HG03565 (cell line): ENCODE results near the gene YPEL2.
"Not testable (repeated sequence)": the region's sequence is repeated elsewhere in the genome, so short reads cannot be mapped to it uniquely, and the experiment has no call there.

Source experiments
- ATAC-seq: cut with Tn5 transposase; IDR thresholded peaks from one replicate; pipeline ENCODE4 v1.9.1; 2021; ENCODE audit warnings: mild to moderate bottlenecking, moderate library complexity; ENCODE audit not compliant: unreplicated experiment

YPEL2 gene

DNA sequence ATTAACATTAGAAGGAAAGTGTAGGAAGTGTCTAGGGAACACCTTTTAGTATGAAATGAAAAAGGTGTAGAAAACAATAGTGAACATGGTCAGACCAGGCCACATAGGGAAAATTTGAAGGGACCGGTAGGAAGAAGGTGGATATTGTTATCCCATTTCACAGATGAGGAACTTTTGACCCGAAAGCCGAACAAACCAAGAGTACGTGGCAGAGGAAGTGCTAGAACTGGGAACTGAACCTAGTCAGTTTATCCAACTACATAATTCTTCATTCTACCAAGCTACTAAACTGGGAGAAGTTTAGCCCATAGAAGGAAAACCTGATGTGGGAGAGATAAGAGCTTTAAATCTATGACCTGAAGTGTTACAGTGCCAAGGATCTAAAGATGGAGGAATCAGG, 43.2 kb downstream of the YPEL2 start:
- ATAC-seq, result no peak

DNA sequence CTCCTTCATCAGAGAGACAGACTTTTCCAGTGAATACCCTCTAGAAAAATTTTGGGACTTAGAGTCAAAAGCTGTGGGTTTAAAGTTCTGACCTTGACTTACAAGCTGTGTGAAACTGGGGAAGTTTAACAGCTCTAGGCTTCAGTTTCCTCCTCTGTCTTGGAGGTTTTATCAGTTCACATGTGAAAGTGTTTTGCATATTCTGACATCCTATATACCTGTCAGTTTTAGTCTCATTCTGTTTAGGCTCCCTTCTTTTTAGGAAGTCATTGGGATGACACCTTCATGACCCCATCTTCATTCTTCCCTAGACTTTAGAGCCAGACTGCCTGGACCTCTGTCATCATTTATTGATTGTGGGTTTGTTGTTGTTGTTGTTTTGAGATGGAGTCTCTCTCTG, 44.4 kb downstream of the YPEL2 start:
- no peak for ATAC-seq

DNA sequence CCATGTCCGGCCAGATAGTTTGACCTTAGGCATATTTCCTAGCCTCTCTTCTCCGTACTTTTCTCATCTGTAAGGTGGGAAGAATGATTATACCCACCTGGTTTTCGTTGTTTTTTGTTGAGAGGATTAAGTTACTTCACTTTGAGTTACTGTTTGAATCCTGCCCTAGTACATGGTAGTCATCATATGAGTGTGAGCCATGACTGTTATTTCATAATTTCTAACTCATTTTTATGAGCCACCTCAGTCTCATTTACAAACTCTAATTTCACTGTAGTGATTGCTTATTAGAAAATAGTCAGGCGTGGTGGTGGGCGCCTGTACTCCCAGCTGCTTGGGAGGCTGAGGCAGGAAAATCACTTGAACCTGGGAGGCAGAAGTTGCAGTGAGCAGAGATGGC, 45.1 kb downstream of the YPEL2 start:
- no peak for ATAC-seq

DNA sequence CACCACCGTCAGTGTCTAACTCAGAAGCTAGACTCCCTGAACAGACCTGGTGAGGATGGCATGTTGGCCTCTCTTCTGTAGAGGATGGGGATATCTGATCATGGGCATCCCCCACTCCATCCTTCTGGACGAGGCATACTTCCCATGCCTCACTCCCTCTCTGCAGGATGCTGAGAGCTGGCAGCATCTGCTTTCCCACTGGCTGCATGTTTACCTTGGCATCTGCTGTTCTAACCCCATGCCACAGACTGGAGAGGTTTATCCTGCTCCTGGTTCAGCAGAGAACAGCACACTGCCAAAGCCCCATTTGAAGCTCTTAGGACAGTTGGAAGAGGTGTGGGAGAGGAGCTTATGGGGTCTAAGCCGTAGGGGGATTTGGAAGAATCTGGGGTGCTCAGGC, 46.0 kb downstream of the YPEL2 start:
- no peak for ATAC-seq

DNA sequence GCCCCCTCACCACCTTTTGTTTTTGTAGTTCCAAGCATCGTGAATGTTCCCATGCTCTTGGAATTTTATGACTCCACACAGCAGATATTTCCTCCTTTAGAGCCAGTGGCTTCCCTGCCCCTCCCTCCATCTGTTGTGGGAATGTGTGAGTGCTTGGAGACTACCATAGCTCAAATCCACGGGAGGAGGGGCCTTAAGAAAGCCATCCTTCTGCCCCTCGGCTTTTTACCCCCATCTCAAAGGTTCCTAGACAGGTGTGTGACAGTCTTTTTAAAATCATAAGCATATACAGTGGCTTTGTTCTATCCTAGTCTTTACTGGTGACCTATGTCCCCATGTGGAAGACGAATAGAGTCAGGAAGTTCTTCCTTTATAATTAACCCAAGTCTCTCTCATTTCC, 47.2 kb downstream of the YPEL2 start:
- ATAC-seq, result no peak

DNA sequence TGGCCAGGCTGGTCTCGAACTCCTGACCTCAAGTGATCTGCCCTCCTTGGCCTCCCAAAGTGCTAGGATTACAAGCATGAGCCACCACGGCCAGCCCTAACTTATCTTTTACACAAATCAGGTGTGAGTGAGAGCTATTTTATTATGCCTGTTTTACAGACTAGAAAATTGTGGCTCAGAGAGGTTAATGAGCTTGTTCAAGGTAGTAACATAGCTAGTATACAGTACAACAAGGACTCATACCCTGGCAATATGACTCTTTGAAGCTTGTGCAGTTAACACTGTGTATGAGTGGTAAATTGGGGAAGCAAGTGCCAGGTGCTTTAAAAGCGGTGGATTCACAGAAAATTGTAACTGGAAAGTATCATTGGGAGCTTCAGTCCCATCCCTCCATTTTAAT, 49.0 kb downstream of the YPEL2 start:
- ATAC-seq, result no peak

DNA sequence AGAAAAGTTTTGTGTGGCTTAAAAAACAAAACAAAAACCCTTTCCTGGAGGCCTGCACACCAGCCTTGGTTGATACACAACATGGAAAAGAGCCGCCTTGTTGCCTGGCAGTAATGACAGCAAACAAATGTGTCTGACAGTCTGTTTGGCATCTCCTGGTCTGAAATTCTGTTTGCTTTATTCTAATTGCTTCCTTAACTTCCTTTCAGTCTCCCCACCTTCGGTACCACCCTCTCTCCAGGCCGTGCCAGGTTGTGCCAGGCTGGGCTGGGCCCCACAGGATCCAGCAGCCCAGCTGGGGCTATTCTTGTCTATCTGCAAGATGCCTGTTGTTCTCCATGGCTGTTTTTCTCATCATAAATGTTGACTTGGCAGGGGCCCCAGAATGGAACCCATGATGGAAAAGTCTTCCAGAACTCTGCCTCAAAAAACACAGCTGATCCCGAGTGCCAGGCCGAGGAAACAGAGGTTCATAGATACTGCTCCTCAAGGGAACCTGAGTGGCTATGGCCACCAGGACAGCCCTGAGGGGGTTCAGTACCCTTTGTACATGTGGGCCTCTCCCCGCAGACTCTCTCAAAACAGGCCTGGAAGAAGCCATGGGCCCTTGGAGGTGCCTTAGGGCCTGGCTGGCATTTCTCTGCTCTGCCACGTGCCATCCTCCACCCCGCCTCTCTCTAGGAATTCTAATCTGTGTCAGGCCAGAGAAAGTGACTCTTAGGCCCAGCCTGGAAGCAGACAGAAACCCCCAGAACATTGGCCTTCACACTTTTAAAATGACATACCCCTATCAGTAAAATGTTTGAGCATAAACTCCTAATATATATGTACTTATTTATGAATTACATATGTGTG, 50.5 kb downstream of the YPEL2 start:
- ATAC-seq, result no peak

DNA sequence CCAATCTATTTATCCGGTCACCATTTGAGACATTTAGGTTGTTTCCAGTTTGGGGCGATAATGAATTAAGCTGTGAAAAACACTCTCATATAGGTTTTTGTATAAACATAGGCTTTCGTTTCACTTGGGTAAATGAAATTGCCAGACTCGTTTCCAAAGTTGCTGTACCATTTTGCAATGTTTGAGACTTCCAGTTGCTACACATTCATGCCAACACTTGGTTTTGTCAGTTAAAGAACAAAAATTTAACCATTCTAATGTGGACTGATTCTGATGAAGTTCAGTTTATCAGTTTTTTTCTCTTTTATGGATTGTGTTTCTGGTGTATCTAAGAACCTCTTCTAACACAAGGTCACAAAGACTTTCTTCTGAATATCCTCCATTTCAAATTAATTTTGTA, 52.4 kb downstream of the YPEL2 start:
- ATAC-seq, result no peak

DNA sequence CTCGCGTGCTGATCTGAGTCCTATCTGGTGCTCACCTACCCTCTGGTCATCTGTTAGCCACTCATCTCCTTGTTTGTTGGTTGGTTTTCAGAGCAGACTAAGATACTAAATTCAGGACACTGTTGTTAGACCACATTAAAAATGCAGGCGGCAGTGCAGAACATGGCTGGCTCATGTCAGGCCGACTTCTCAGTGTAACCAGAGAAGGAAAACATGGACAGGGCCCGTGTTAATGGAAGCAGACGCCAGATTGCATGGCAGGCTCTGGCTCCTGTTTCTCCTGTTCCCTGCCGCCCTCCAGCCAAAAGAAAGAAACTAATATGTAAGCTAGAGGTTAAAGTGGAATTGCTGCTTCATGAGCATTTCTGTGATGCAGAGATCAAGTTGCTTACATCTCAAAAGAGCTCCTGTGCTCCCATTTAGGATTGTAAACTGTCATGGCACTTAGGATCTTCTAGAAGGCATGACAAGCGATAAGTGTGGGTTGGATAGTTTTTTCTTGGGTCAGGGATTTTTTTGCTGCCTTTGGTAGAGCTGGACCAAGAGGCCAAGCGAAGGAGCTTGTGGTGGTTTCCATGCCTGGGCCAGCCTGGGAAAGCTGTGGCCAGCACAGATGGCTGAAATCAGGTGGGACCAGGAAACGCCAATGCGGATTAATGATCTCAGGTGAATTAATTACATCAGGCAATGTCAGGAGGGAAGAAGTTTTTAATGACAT, 56.1 kb downstream of the YPEL2 start:
- ATAC-seq, result no peak

DNA sequence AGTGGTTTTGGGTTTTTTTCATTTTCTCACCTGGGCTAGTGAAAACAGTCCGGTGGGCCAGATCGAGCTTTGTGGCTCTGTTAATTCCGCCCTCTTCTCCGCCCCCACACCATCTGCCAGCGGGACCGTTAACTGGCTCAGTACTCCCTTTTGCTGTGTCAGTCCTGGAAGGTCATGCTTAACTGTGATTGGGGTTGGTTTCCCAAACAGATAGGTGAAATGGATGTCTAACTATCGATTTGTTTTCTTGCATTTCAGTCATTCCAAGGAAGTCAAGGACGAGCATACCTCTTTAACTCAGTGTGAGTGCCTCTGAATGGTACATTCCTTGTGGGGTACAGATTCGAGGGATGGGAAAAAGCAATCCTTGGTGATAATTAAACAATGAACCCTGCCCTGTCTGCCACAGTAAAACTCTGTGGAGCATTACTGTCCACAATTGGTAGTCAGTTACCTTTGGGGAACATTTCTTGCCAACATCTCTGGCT, 56.7 kb downstream of the YPEL2 start:
- ATAC-seq, result no peak

DNA sequence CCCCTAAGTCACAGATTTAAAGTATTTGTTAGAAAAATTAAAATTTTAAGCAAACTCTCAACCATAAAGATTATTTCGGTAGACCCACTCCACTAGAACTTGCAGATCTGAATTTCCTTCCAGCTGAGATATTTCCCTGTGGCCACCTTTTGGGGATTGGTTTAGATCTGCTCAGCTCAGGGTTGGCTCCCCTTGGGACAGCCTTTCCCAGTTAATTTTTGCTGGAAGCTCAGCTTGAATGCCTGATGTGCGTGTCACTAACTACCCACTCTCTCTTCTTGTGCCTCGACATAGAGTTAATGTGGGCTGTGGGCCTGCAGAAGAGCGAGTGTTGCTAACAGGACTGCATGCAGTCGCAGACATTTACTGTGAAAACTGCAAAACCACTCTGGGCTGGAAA, 57.6 kb downstream of the YPEL2 start:
- no peak for ATAC-seq

DNA sequence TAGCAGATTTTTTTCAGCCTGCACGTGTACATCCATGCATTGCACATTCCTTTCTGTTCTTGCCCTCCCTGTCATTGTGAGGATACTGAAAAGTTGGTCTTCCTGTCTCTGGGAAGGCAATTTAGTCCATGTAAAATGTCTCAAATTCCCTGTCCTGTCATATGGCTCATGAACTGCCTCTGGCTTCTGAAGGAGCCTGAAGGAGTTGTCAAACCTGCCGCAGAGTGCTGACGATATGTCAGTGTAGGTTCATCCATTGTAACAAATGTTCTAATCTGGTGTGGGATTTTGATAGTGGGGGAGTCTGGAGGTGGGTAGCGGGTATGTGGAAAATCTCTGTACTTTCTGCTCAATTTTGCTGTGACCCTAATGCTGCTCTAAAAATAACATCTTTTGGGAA, 59.6 kb downstream of the YPEL2 start:
- ATAC-seq, result no peak

DNA sequence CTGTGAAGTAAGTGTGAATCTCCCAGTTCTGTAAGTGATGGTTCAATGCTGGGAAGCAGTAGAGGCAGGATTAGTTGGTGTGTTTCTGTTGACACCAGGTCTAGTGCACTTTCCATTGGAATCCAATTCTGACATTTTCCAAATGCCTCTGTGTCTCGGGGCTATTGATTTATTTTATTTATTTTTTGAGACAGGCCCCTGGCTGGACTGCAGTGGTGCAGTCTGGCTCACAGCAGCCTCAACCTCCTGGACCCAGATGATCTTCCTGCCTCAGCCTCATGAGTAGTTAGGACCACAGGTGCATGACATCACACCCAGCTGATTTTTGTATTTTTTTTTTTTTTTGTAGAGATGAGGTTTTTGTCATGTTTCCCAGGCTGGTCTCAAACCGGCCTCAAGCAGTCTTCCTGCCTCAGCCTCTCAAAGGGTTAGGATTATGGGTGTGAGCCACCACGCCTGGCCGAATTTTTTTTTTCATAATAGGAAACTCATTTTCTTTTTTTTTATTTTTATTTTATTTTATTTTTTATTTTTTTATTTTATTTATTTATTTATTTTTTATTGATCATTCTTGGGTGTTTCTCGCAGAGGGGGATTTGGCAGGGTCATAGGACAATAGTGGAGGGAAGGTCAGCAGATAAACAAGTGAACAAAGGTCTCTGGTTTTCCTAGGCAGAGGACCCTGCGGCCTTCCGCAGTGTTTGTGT, 61.7 kb downstream of the YPEL2 start:
- no peak for ATAC-seq

DNA sequence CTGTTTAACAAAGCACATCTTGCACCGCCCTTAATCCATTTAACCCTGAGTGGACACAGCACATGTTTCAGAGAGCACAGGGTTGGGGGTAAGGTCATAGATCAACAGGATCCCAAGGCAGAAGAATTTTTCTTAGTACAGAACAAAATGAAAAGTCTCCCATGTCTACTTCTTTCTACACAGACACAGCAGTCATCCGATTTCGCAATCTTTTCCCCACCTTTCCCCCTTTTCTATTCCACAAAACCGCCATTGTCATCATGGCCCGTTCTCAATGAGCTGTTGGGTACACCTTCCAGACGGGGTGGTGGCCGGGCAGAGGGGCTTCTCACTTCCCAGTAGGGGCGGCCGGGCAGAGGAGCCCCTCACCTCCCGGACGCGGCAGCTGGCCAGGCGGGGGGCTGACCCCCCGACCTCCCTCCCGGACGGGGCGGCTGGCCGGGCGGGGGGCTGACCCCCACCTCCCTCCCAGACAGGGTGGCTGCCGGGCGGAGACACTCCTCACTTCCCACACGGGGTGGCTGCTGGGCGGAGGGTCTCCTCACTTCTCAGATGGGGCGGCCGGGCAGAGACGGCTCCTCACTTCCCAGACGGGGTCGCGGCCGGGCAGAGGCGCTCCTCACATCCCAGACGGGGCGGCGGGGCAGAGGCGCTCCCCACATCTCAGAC, 62.4 kb downstream of the YPEL2 start:
- not testable (repeated sequence) for ATAC-seq

DNA sequence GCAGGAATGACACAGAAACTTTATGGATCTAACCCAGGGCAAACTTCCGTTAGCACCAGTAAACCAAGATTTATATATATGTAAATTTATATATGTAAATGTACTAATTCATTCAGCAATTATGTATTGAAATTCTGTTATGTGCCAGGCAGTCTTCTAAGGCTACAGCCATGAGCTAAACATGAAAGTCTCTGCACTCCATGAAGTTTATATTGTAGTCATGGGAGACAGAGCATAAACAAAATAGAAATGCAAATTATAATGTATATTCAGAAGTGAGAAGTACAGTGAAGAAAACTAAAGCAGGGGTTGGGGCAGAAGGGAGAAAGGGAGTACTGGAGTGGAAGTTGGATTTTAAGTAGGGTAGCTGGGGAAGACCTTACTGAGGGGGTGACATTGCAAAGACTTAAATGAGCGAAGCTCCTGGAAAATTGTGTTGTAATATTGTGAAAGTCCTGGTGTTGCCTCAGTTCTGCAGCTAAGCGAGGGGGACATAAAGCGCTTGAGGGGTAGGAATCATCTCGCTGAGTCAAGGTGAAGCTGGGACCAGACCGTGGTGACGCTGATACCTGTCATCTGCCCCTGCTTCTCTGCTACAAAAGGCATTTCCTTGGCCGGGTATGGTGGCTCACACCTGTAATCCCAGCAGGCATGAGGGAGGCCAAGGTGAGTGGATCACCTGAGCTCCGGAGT, 64.8 kb downstream of the YPEL2 start:
- ATAC-seq, result no peak

DNA sequence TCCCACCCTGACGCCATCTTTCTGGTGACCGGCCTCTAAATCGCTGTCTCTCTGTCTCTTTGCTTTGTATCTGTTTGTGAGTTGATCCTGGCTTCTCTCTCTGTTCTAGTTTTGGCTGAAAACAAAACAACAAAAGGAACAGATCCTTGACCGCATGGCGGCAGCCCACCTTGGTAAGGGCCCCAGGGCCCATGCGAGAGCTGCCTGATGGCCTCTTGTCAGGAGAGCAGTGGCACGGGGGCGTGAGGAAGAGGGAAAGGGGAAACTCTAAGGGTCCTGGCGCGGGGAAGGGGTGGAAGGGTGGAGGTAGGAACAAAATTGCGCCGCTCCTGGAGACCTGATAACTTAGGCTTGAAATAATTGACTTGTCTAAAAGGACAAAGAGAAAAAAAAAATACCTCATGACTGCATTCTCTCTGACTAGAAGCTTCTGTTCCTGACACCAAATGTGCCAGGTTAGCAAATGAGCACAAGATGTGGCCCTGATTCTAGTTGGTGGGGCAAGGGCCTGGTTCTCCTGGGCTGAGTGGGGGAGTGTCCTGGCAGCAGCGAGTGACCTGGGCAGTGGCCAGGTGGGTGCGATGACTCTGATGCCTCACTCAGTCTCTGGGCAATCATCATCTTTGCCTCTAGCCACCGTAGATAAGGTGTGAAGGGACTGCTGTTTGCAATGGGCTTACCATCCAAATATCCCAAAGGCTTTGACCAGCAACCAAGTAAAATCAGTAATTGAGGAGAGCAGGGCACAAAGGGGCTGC, 66.0 kb downstream of the YPEL2 start:
- no peak for ATAC-seq

DNA sequence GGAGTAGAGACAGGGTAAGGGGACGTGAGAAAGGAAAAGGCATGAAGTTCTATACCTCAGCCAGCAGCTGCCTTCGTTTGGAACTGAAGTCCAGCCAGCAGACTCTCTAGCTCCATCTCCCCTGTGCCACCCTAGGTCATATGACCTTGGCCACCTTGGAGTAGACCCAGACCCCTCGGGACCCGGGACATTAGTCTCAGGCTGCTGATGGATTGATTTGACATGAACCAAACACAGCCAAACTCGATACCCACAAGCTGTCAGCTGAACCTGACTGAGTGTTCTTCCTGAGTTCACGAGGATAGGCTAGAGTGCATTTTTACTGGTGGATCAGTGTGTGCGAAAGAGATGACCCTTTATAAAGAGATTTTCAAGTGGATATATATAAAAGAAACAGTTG, 68.5 kb downstream of the YPEL2 start:
- no peak for ATAC-seq

DNA sequence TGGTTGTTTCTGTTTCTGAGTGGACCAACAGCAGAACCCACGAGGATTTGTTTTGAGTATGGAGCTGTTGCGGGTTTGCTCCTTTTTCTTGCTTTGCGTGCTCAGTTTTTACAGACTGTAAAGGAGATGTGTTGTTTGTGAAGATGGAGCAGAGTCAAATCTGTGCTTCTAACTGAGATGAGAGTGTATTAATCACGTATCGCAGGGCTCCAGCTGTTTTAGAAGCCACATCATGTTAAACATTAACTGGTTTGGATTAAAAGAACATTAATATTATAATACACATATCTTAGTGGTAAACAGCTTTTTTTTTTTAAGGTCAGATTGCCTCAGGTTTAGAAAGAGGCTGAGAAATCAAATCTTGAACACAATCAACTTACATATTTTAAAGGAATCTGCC, 69.4 kb downstream of the YPEL2 start:
- ATAC-seq, result no peak

DNA sequence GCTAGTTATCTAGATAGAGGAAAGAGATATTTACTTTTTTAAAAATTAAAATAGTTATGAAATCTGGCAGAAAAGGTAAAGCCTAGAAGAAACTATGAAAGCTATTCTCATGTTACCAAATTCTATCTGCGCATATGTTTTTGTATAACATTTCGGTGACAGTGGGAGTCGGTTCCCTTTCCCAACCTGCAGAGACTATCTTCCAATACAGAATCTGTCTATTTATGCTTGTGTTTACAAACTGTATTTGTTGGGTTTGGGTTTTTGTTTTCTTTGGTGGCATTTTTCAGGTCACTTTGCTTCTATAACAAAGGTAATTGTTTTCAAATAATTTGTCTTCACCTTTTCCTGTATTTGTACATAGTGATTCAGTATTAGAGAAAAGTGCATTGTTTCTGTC, 69.8 kb downstream of the YPEL2 start:
- ATAC-seq, result no peak

DNA sequence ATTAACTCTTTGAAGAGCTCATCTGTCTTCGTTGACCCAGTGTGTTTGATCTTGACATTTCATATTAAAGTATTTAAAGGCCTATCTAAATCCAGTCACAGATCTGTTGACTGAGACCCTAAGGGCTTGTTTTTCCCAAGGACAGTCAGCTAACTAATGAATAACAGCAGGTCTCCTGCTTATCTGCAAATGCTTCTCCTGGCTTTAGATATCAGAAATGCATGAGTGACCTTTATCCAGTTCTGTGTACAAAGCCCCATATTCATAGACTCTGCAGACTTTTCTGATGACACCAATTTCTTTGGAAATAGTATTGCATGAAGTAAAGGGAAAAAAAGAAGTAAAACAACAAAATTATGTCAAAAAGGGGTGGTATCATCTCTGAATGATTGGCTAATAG, 70.3 kb downstream of the YPEL2 start:
- ATAC-seq, result no peak
